ENCODE data around the gene CABCOCO1.

GRCh38 chr10:61787170-61787569 lies 124.4 kb downstream of the CABCOCO1 start:
- TF ChIP-seq CTCF (IDR thresholded peaks at IDR 0.05 in 2 of 3, conservative IDR thresholded peaks at IDR 0.05 in 1 of 3; ENCODE audit: borderline replicate concordance in 1 of 3, insufficient read depth in 1 of 3, low read depth in 2 of 3, low read length in 2 of 3): no peak
- no peak for TF ChIP-seq POLR2A (IDR thresholded peaks at IDR 0.05; ENCODE audit: borderline replicate concordance, extremely low read depth, insufficient read depth, insufficient read length)
- TF ChIP-seq ZNF274 (IDR thresholded peaks at IDR 0.05; ENCODE audit: low read depth, low read length): no peak
- TF ChIP-seq FOSL1 (IDR thresholded peaks at IDR 0.05; ENCODE audit: low read depth): no peak
- no peak for TF ChIP-seq SIN3A (IDR thresholded peaks at IDR 0.05; ENCODE audit: low read depth)
- no peak for TF ChIP-seq POLR2AphosphoS5 (IDR thresholded peaks at IDR 0.05; ENCODE audit: low read depth, low read length)

Measured in HCT116 (cell line).